Heart left ventricle (tissue), 13 donors: ENCODE measurements around the gene FOXP1.

Source experiments
- POLR2A ChIP-seq, 2 donors: fragments of 450-650 bp; IDR thresholded peaks; one replicate each; pipeline ENCODE4 v1.6.1; 2017; ENCODE audit warnings: antibody characterized with exemption in 2 of 2, mild to moderate bottlenecking in 2 of 2, moderate library complexity in 2 of 2
- TF ChIP-seq, protein P1 (sequence below), 12 donors: fragments of 200-600 bp; sonication (generic) in 4 of 12; IDR thresholded peaks; one replicate each; pipeline versions ENCODE4 v1.5.0 to v1.8.0; 2018 to 2022; ENCODE audit warnings: antibody characterized with exemption in 12 of 12, mild to moderate bottlenecking in 5 of 12
- donor health status: ischemic (EF 13 %, LVEDD 7.1; RV severe dilation, severe dysfunction).
- donor health status: DM: no; HTN: yes; CAD: no.
- donor health status: DM: no; HTN: no; CAD: no.
- donor health status: ischemic (EF 25% LVEDD 6.9; RV normal size, moderate dysfunction).
- donor health status: ischemic (EF 25% LVEDD 5.7; RV mildly dilated, moderate dysfunction).
- donor health status: ischemic (EF 35%, LVEDD 5.7; RV mildly dilated, moderate dysfunction).
- donor health status: nonischemic (EF 11% LVEDD 7.7; RV severe dilation, severe dysfunction).
- donor health status: DM: yes; HTN: yes; CAD: no.
- donor health status: PGD.
- donor health status: ischemic (EF 29% LVEDD 5.4; RV normal size, mild dysfunction).
- donor health status: nonischemic (EF 23%, LVEDD 6.1; RV moderate dilation, normal function).

DNA sequence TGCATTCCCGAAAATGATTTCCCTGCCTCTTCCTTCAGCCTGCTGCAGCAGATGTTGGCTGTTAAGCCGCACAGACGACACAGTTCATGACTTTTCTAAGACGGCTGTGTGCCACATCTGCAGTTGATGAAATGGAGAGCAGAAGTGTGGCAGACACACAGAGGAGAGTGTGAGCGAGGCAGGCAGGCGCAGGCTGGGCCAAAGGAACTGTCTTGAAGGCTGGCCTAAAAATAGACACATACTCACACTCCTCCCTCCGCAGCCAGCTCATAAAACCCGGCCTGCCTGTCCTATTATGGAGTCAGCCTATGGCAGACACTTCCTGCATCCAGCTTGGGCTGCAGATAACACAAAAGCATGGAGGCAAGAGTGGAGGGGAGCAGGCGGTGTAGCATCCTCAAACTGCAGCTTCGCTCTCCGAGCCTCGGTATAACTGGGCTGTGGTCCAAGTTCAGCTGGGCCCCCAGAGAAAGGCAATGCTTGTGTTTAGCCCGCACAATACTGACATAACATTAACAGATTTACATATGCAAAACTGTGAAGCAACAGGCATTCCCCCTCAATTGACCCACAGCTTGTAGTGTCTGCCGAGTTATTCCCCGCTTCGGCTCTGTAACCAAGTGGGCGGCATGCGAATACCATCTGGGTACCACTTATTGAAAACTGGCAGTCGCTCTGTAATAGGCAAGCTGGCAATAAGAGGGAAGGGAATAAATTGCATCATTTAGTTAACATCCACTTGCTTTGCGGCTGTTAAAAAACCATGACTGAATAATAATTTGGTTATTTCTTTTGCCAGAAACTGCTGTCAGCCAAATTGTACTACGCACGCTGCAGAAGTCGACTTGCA, 40.8 kb downstream of the FOXP1 start:
- TF ChIP-seq, protein P1, sequence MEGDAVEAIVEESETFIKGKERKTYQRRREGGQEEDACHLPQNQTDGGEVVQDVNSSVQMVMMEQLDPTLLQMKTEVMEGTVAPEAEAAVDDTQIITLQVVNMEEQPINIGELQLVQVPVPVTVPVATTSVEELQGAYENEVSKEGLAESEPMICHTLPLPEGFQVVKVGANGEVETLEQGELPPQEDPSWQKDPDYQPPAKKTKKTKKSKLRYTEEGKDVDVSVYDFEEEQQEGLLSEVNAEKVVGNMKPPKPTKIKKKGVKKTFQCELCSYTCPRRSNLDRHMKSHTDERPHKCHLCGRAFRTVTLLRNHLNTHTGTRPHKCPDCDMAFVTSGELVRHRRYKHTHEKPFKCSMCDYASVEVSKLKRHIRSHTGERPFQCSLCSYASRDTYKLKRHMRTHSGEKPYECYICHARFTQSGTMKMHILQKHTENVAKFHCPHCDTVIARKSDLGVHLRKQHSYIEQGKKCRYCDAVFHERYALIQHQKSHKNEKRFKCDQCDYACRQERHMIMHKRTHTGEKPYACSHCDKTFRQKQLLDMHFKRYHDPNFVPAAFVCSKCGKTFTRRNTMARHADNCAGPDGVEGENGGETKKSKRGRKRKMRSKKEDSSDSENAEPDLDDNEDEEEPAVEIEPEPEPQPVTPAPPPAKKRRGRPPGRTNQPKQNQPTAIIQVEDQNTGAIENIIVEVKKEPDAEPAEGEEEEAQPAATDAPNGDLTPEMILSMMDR (IDR thresholded peaks at IDR 0.05), result no peak
- TF ChIP-seq POLR2A (IDR thresholded peaks at IDR 0.05), result no peak
